Right atrium auricular region (tissue), 2 donors: ENCODE measurements around the gene LGALSL. TPM values are rescaled to one million over a fixed set of nuclear protein-coding genes. Genes with fewer than 3 reads are reported as not detected.
A peak's percentile ranks its signal among the peaks of the same experiment; 100 is the strongest.
"Not testable (repeated sequence)": the region's sequence is repeated elsewhere in the genome, so short reads cannot be mapped to it uniquely, and the experiment has no call there.

ENCODE experiments used
- DNase-seq: peaks from one replicate; pipeline ENCODE4 v3.0.0-alpha.2; 2019; ENCODE audit warnings: low spot score
- H3K27ac ChIP-seq, 2 donors: fragments of 200-600 bp; sonication (generic); 1 replicate in 1 of 2; 2 replicates in 1 of 2; pipeline ENCODE4 v1.5.1; 2016 to 2019
- H3K27me3 ChIP-seq, 2 donors: fragments of 200-600 bp; sonication (generic); one replicate each; pipeline versions ENCODE4 v1.5.1 to v1.6.0; 2017 to 2019
- H3K36me3 ChIP-seq: fragments of 200-600 bp; sonication (generic); one replicate; pipeline ENCODE4 v1.5.1; 2016
- H3K4me1 ChIP-seq, 2 donors: fragments of 200-600 bp; sonication (generic); one replicate each; pipeline versions ENCODE4 v1.5.1 to v1.6.0; 2017 to 2019
- H3K4me3 ChIP-seq, 2 donors: fragments of 200-600 bp; sonication (generic); 1 replicate in 1 of 2; 2 replicates in 1 of 2; pipeline ENCODE4 v1.5.1; 2017 to 2019; ENCODE audit warnings: mild to moderate bottlenecking in 1 of 2, moderate library complexity in 1 of 2
- H3K9me3 ChIP-seq, 2 donors: fragments of 200-600 bp; sonication (generic); one replicate each; pipeline ENCODE4 v1.5.1; 2019
- CTCF ChIP-seq, 2 donors: fragments of 200-600 bp; sonication (generic); IDR thresholded peaks; one replicate each; pipeline ENCODE4 v1.5.1; 2019; ENCODE audit warnings: antibody characterized with exemption in 2 of 2
- total RNA-seq, 2 donors: library from RNA; depleted of rRNA; stranded (reverse); fragments of >200 nt; gene quantifications; one replicate each; pipeline ENCODE4 v1.1.0, GENCODE V29; 2016

The LGALSL gene
- total RNA-seq, 2 donors from 2014 or later: 15.4 to 19.1 TPM

GRCh38 chr2:64442277-64442676, 11.7 kb upstream of the LGALSL start:
- H3K4me3 ChIP-seq: no peak overlapping the region

GRCh38 chr2:64442801-64443429, 11.0 kb upstream of the LGALSL start:
- no peak for DNase-seq
- Histone ChIP-seq H3K4me1 (peaks cover 0 to 7% of the 10 kb centered on the region in 2 donors), H3K36me3 (no peaks in the 10 kb centered on the region), H3K4me3 (no peak overlapping the region), H3K9me3 (no peaks in the 10 kb centered on the region), H3K27me3 (no peaks in the 10 kb centered on the region), H3K27ac (no peak overlapping the region)
- no peak for TF ChIP-seq CTCF (IDR thresholded peaks at IDR 0.05)

More at GRCh38 chr2:64442277-64442676, 11.7 kb upstream of the LGALSL start:
- TF ChIP-seq CTCF (IDR thresholded peaks at IDR 0.05): no peak
- peaks cover 0 to under 1% of the 10 kb centered on the region in 2 donors for H3K4me1 ChIP-seq
- H3K9me3 ChIP-seq: no peaks in the 10 kb centered on the region
- no peak for DNase-seq
- H3K36me3 ChIP-seq: no peaks in the 10 kb centered on the region
- H3K27me3 ChIP-seq: no peaks in the 10 kb centered on the region
- no peak overlapping the region for H3K27ac ChIP-seq

- DNase-seq, H3K27ac ChIP-seq, H3K36me3 ChIP-seq, H3K27me3 ChIP-seq, H3K9me3 ChIP-seq, H3K4me3 ChIP-seq: not testable (repeated sequence)
- H3K4me1 ChIP-seq: peaks cover 0 to 10% of the 10 kb centered on the region in 2 donors
Measured at GRCh38 chr2:64445970-64446369, 8.0 kb upstream of the LGALSL start.

GRCh38 chr2:64447317-64448040, 6.5 kb upstream of the LGALSL start:
- H3K4me1 ChIP-seq: peaks cover 0 to 11% of the 10 kb centered on the region in 2 donors
- H3K27ac ChIP-seq: peak overlapping the region in 1 of 2 donors; percentile 43
- H3K27me3 ChIP-seq: no peaks in the 10 kb centered on the region
- no peak for TF ChIP-seq CTCF (IDR thresholded peaks at IDR 0.05)
- DNase-seq: no peak
- H3K36me3 ChIP-seq: no peaks in the 10 kb centered on the region
- H3K4me3 ChIP-seq: no peak overlapping the region
- no peaks in the 10 kb centered on the region for H3K9me3 ChIP-seq

- Histone ChIP-seq H3K4me3 (no peak overlapping the region), H3K36me3 (no peaks in the 10 kb centered on the region), H3K27ac (peak overlapping the region; percentile 38 to 43), H3K9me3 (no peaks in the 10 kb centered on the region), H3K4me1 (peaks cover 0 to 17% of the 10 kb centered on the region in 2 donors), H3K27me3 (no peaks in the 10 kb centered on the region)
- TF ChIP-seq CTCF (IDR thresholded peaks at IDR 0.05): no peak
- no peak for DNase-seq
Measured at GRCh38 chr2:64448041-64448426, 5.9 kb upstream of the LGALSL start.

- no peak for DNase-seq
- TF ChIP-seq CTCF (IDR thresholded peaks at IDR 0.05): no peak
- Histone ChIP-seq H3K4me3 (no peak overlapping the region), H3K4me1 (peaks cover 0 to 36% of the 10 kb centered on the region in 2 donors), H3K27me3 (no peaks in the 10 kb centered on the region), H3K9me3 (no peaks in the 10 kb centered on the region), H3K27ac (no peak overlapping the region), H3K36me3 (no peaks in the 10 kb centered on the region)
Measured at GRCh38 chr2:64451051-64451450, 2.9 kb upstream of the LGALSL start.
